SK-N-SH treated with all-trans-retinoic acid at 6 μM for 48 hours (cell line): Measurements from ENCODE around the gene FRMD4A.

ENCODE experiments used
- ARNTL ChIP-seq: fragments of 450-650 bp; formaldehyde crosslinking; IDR thresholded peaks from 2 replicates; pipeline ENCODE4 v1.5.0; 2020; ENCODE audit warnings: low read depth, mild to moderate bottlenecking, moderate library complexity, borderline replicate concordance
- BACH2 ChIP-seq: fragments of 250-450 bp; sonication (Bioruptor Pico); IDR thresholded peaks from 2 replicates; pipeline ENCODE4 v1.9.0; 2021; ENCODE audit warnings: mild to moderate bottlenecking, borderline replicate concordance
- ISL1 ChIP-seq: fragments of 250-450 bp; sonication (Bioruptor Pico); IDR thresholded peaks from 2 replicates; pipeline ENCODE4 v2.1.2; 2022; ENCODE audit warnings: mild to moderate bottlenecking, moderate library complexity
- PATZ1 ChIP-seq: fragments of 250-450 bp; sonication (Bioruptor Pico); IDR thresholded peaks from 2 replicates; pipeline ENCODE4 v1.8.0; 2020; ENCODE audit warnings: mild to moderate bottlenecking, moderate library complexity, borderline replicate concordance
- POU6F1 ChIP-seq: fragments of 250-450 bp; sonication (Bioruptor Pico); IDR thresholded peaks from 2 replicates; pipeline ENCODE4 v1.8.0; 2021; ENCODE audit warnings: low read depth, mild to moderate bottlenecking, moderate library complexity, borderline replicate concordance
- SNAI2 ChIP-seq: fragments of 250-450 bp; sonication (Bioruptor Pico); IDR thresholded peaks from 2 replicates; pipeline ENCODE4 v1.5.0; 2020; ENCODE audit warnings: mild to moderate bottlenecking, moderate library complexity
- ZFP30 ChIP-seq: fragments of 450-650 bp; formaldehyde crosslinking; IDR thresholded peaks from 2 replicates; pipeline ENCODE4 v1.5.0; 2022; ENCODE audit warnings: mild to moderate bottlenecking, moderate library complexity
- ZNF565 ChIP-seq: fragments of 450-650 bp; formaldehyde crosslinking; conservative IDR thresholded peaks from 2 replicates; pipeline ENCODE4 v1.5.0; 2020; ENCODE audit warnings: low read depth, mild to moderate bottlenecking, moderate library complexity
- ZNF70 ChIP-seq: fragments of 450-650 bp; formaldehyde crosslinking; IDR thresholded peaks from 2 replicates; pipeline ENCODE4 v1.5.0; 2020; ENCODE audit warnings: mild to moderate bottlenecking, moderate library complexity

- TF ChIP-seq POU6F1 (CRISPR knock-in tag), result no peak
- TF ChIP-seq SNAI2 (CRISPR knock-in tag), result no peak
- TF ChIP-seq ZFP30 (CRISPR knock-in tag), result no peak
- TF ChIP-seq ZNF70 (CRISPR knock-in tag), result no peak
- TF ChIP-seq ISL1 (CRISPR knock-in tag), result no peak
- no peak for TF ChIP-seq ZNF565 (CRISPR knock-in tag)
- no peak for TF ChIP-seq ARNTL (CRISPR knock-in tag)
- TF ChIP-seq BACH2 (CRISPR knock-in tag), result no peak
- TF ChIP-seq PATZ1, result no peak
These were observed 211.8 kb downstream of the FRMD4A start for GRCh38 chr10:14118953-14119352.
